Astrocyte (in vitro differentiated cells and primary cell): ENCODE measurements around the gene NBPF9.
"Not testable (repeated sequence)": the region's sequence is repeated elsewhere in the genome, so short reads cannot be mapped to it uniquely, and the experiment has no call there.

Experiments used
- CTCF ChIP-seq: IDR thresholded peaks from 2 replicates; pipeline ENCODE4 v1.5.1; 2011; ENCODE audit warnings: low read depth, mild to moderate bottlenecking, inconsistent platforms, low read length, moderate library complexity; ENCODE audit not compliant: insufficient read depth
- EZH2 ChIP-seq: IDR thresholded peaks from 2 replicates; pipeline ENCODE4 v1.6.1; 2012; ENCODE audit warnings: mild to moderate bottlenecking, low read length, inconsistent platforms; ENCODE audit not compliant: insufficient read depth

- not testable (repeated sequence) for TF ChIP-seq EZH2, CTCF
These were observed 23.3 kb upstream of the NBPF9 start for GRCh38 chr1:149126555-149127145.
